Loucy (cell line): ENCODE results near the gene SPDYE2B.
"Not testable (repeated sequence)": the region's sequence is repeated elsewhere in the genome, so short reads cannot be mapped to it uniquely, and the experiment has no call there.

ENCODE experiments used
- CTCF ChIP-seq: fragments of 200-600 bp; sonication (generic); conservative IDR thresholded peaks from 2 replicates; pipeline ENCODE4 v1.5.1; 2014; ENCODE audit warnings: mild to moderate bottlenecking, antibody characterized with exemption, low read length
- EZH2phosphoT487 ChIP-seq: fragments of 200-600 bp; IDR thresholded peaks from 2 replicates; pipeline ENCODE4 v1.6.1; 2018; ENCODE audit warnings: antibody characterized with exemption, mild to moderate bottlenecking, moderate library complexity, borderline replicate concordance

DNA sequence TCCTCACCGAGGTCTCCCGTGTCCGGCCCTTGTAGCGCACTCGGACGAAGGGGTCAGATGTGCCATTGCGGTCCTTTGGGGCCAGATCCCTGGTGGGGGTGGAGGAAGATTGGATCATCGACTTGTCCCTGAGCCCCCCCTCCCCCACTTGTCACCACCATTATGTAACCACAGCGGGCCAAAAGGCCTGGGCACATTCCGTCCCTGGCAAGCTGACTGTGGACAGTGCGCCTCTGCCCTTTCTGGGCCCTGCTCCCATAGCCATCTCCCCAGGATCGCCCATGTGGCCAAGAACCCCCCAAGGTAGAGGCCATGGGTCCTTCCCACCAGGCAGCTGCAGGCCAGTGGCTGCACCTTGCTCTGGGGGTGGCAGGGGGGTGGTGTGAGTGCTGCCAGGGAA, 47.8 kb upstream of the SPDYE2B start:
- TF ChIP-seq CTCF, EZH2phosphoT487: not testable (repeated sequence)
